ENCODE measurements around the gene CCDC120. TPM values are rescaled to one million over a fixed set of nuclear protein-coding genes. Genes with fewer than 3 reads are reported as not detected.

Gene CCDC120
- total and polyA plus RNA-seq, 9 of the 15 experiments (the other 6 are each of a cell fraction or from before 2014, with no cell fraction given) = 0.13 to 3.6 (median 0.54) TPM

GRCh38 chrX:49089553-49089952, 30.8 kb downstream of the CCDC120 start:
- POLR2A ChIA-PET = interaction anchor here (1.0 to 3.5 kb wide), 5 partner anchors 10 to 421 kb away, joined by 3 to 20 read pairs (median 4); partner anchors contain the start of gene WDR45
- TF ChIP-seq SMARCE1 (IDR thresholded peaks at IDR 0.05) (peak; percentile 55; the same call in 1 of the 2 replicates), MAFG (tag; conservative IDR thresholded peaks at IDR 0.05) (peak; percentile 77), L3MBTL2 (IDR thresholded peaks at IDR 0.05) (0 out of 2 replicates have a peak, but pooled peaks have one; percentile 12), REST (IDR thresholded peaks at IDR 0.05; ENCODE audit: borderline replicate concordance) (peak; percentile 18; the same call in 1 of the 2 replicates), REST (CRISPR knock-in tag; IDR thresholded peaks at IDR 0.05; ENCODE audit: low read depth) (no peak), SNAPC5 (CRISPR knock-in tag; IDR thresholded peaks at IDR 0.05) (no peak), ZNF316 (IDR thresholded peaks at IDR 0.05) (peak; percentile 75), DPF2 (IDR thresholded peaks at IDR 0.05) (peak; percentile 86), NCOA1 (IDR thresholded peaks at IDR 0.05; ENCODE audit: low read depth) (peak; percentile 36; the same call in 1 of the 2 replicates), NFE2 (IDR thresholded peaks at IDR 0.05; ENCODE audit: low read depth) (peak; percentile 85), ZBTB17 (CRISPR knock-in tag; IDR thresholded peaks at IDR 0.05) (no peak), MAFF (IDR thresholded peaks at IDR 0.05; ENCODE audit: low read length) (peak; percentile 56; the same call in 1 of the 2 replicates), SMARCA4 (IDR thresholded peaks at IDR 0.05) (peak; percentile 77), TEAD4 (IDR thresholded peaks at IDR 0.05; ENCODE audit: low read length) (peak; percentile 69), TEAD4 (CRISPR knock-in tag; IDR thresholded peaks at IDR 0.05; ENCODE audit: borderline replicate concordance) (no peak), ZBTB2 (IDR thresholded peaks at IDR 0.05) (0 out of 2 replicates have a peak, but pooled peaks have one; percentile 22), HDAC6 (IDR thresholded peaks at IDR 0.05; ENCODE audit: low read depth, low read length) (no peak)

More at GRCh38 chrX:49089553-49089952, 30.8 kb downstream of the CCDC120 start:
- H4K20me1 ChIP-seq (replicated peaks; ENCODE audit: control insufficient read depth, insufficient read depth, low read length) = no peaks in the 10 kb centered on the region
- H3K9me3 ChIP-seq (replicated peaks; ENCODE audit: control insufficient read depth, insufficient read depth, low read depth, low read length) = no peaks in the 10 kb centered on the region
- no TSS peak for BruUV-seq (replicated peaks)
- peak in 1 of 4 experiments; percentile 53 for DNase-seq (ENCODE audit: extremely low read depth in 1 of 4, low spot score in 3 of 4)
- H3K79me2 ChIP-seq (ENCODE audit: control insufficient read depth, insufficient read depth, low read length) = no peaks in the 10 kb centered on the region
- ATAC-seq = peak; percentile 86
- CTCF ChIA-PET (ENCODE audit: low intra/inter-chr PET ratio) = no interaction called here
- peak overlapping the region; percentile 58 for H3K4me2 ChIP-seq (ENCODE audit: insufficient read depth, low read length)
- intact Hi-C loops (cut with micrococcal nuclease) = no loop called here
- H3K9me1 ChIP-seq (ENCODE audit: control insufficient read depth, insufficient read depth, low read length) = no peaks in the 10 kb centered on the region
- H3K36me3 ChIP-seq (ENCODE audit: control insufficient read depth, insufficient read depth, low read length) = no peaks in the 10 kb centered on the region
- peak overlapping the region; percentile 44 to 45; a peak in 3 of 4 replicates for H3K9ac ChIP-seq (ENCODE audit: insufficient read depth in 1 of 2, low read depth in 2 of 2, low read length in 2 of 2)
- H2AFZ ChIP-seq (ENCODE audit: low read depth, low read length) = peak overlapping the region; percentile 81
- WGBS (ENCODE audit: insufficient coverage, low coverage, missing lambda C conversion rate) = 6% methylated on average over 3 of the region's 4 CpGs
- H3K27ac ChIP-seq (ENCODE audit: extremely low read depth, low read depth, low read length) = peak overlapping the region; percentile 68
- no peak overlapping the region for H3K4me3 ChIP-seq
- FAIRE-seq = peak; percentile 11
- in situ Hi-C loops (cut with MboI) = no loop called here
- H3K4me1 ChIP-seq (replicated peaks in 1 of 2; ENCODE audit: control insufficient read depth in 2 of 2, insufficient read depth in 2 of 2, low read length in 2 of 2) = peaks cover 11 to 16% of the 10 kb centered on the region in 2 experiments; a peak in 4 of 5 replicates
- H3K27me3 ChIP-seq (ENCODE audit: control insufficient read depth in 2 of 2, insufficient read depth in 2 of 2, low read length in 2 of 2) = no peaks in the 10 kb centered on the region
